Endodermal cell (in vitro differentiated cells): Measurements from ENCODE around the gene LMOD2. TPM values are rescaled to one million over a fixed set of nuclear protein-coding genes. Genes with fewer than 3 reads are reported as not detected.

ENCODE experiments used
- DNase-seq: peaks from one replicate; pipeline ENCODE4 v3.0.0-alpha.2; 2017
- H3K27ac ChIP-seq: 2 replicates; pipeline ENCODE4 v1.5.1; 2013; ENCODE audit warnings: mild to moderate bottlenecking, low read depth, low read length, moderate library complexity
- H3K27me3 ChIP-seq: 2 replicates; pipeline ENCODE4 v1.6.1; 2013; ENCODE audit warnings: mild to moderate bottlenecking, low read length, moderate library complexity; ENCODE audit not compliant: insufficient read depth, control insufficient read depth, poor library complexity, severe bottlenecking
- H3K36me3 ChIP-seq: 2 replicates; pipeline ENCODE4 v1.7.0; 2013; ENCODE audit warnings: mild to moderate bottlenecking, low read length, moderate library complexity; ENCODE audit not compliant: control insufficient read depth, insufficient read depth
- H3K4me1 ChIP-seq: one replicate; pipeline ENCODE4 v1.7.0; 2013; ENCODE audit warnings: low read length; ENCODE audit not compliant: control insufficient read depth, insufficient read depth
- H3K4me3 ChIP-seq: 2 replicates; pipeline ENCODE4 v1.5.1; 2013; ENCODE audit warnings: mild to moderate bottlenecking, low read length, moderate library complexity
- H3K9ac ChIP-seq: 2 replicates; pipeline ENCODE4 v1.6.1; 2013; ENCODE audit warnings: mild to moderate bottlenecking, low read length, moderate library complexity; ENCODE audit not compliant: poor library complexity, severe bottlenecking; ENCODE audit errors: extremely low read depth
- H3K9me3 ChIP-seq: 2 replicates; pipeline ENCODE4 v1.6.1; 2013; ENCODE audit warnings: mild to moderate bottlenecking, low read length, moderate library complexity; ENCODE audit not compliant: control insufficient read depth
- H3K27ac Mint-ChIP-seq: 2 replicates; pipeline ENCODE4 v1.8.0; 2020; ENCODE audit warnings: mixed read lengths
- H3K27me3 Mint-ChIP-seq: 2 replicates; pipeline ENCODE4 v1.8.0; 2021; ENCODE audit warnings: mild to moderate bottlenecking, mixed read lengths; ENCODE audit not compliant: insufficient read depth
- H3K36me3 Mint-ChIP-seq: 2 replicates; pipeline ENCODE4 v1.8.0; 2020; ENCODE audit warnings: low read depth, mixed read lengths
- H3K4me1 Mint-ChIP-seq: 2 replicates; pipeline ENCODE4 v1.8.0; 2020; ENCODE audit warnings: mixed read lengths
- H3K4me3 Mint-ChIP-seq: 2 replicates; pipeline ENCODE4 v1.8.0; 2020; ENCODE audit warnings: mild to moderate bottlenecking, moderate library complexity, mixed read lengths
- H3K9me3 Mint-ChIP-seq: 2 replicates; pipeline ENCODE4 v1.8.0; 2020; ENCODE audit warnings: mild to moderate bottlenecking, mixed read lengths
- CTCF ChIP-seq: fragments of 200-600 bp; sonication (generic); conservative IDR thresholded peaks from 2 replicates; pipeline ENCODE4 v1.5.0; 2021; ENCODE audit warnings: antibody characterized with exemption, mild to moderate bottlenecking
- WGBS, 2 experiments: methylation state at CpG; one replicate each; pipeline versions ENCODE4 v1.1.5 to v1.1.7; 2013; ENCODE audit warnings: missing lambda C conversion rate in 2 of 2, mixed read lengths in 1 of 2; ENCODE audit not compliant: insufficient coverage in 1 of 2, insufficient read length in 1 of 2; 5-methylcytosine and 5-hydroxymethylcytosine counted together
- total RNA-seq, 2 donors: library from RNA; stranded (reverse); fragmentation: NEBNext Ultra II Directional in 1 of 2; extraction: Animal tissue kit (Norgen Biotek cat#: 25700) in 1 of 2; gene quantifications; 2 replicates in 1 of 2; 3 replicates in 1 of 2; pipeline ENCODE4 v1.2.1, GENCODE V29; 2021

LMOD2 gene
- total RNA-seq, 2 donors from 2014 or later: not detected

- TF ChIP-seq CTCF: no peak
- DNase-seq: no peak
- H3K9ac ChIP-seq: no peak overlapping the region
- Mint-ChIP-seq H3K27ac (no peak overlapping the region), H3K36me3 (no peaks in the 10 kb centered on the region), H3K4me3 (no peak overlapping the region), H3K9me3 (no peaks in the 10 kb centered on the region), H3K4me1 (peaks cover 11% of the 10 kb centered on the region), H3K27me3 (peaks cover 4% of the 10 kb centered on the region)
- 96 to 97% methylated on average over 3 to 5 of the region's 5 CpGs for WGBS, 2 experiments
- no peaks in the 10 kb centered on the region for H3K27me3 ChIP-seq
- peaks cover 9% of the 10 kb centered on the region for H3K36me3 ChIP-seq
- no peak overlapping the region for H3K4me3 ChIP-seq
- no peaks in the 10 kb centered on the region for H3K9me3 ChIP-seq
- H3K27ac ChIP-seq: no peak overlapping the region
- H3K4me1 ChIP-seq: no peaks in the 10 kb centered on the region
These were observed 17.6 kb downstream of the LMOD2 start for GRCh38 chr7:123673137-123673732.

GRCh38 chr7:123673752-123674398 lies 18.2 kb downstream of the LMOD2 start:
- H3K9ac ChIP-seq: no peak overlapping the region
- H3K27me3 ChIP-seq: no peaks in the 10 kb centered on the region
- H3K36me3 ChIP-seq: peaks cover 16% of the 10 kb centered on the region
- no peak for TF ChIP-seq CTCF
- H3K4me3 Mint-ChIP-seq: no peak overlapping the region
- H3K27ac Mint-ChIP-seq: no peak overlapping the region
- no peak for DNase-seq
- no peaks in the 10 kb centered on the region for H3K4me1 ChIP-seq
- H3K9me3 Mint-ChIP-seq: no peaks in the 10 kb centered on the region
- H3K4me3 ChIP-seq: no peak overlapping the region
- peaks cover 11% of the 10 kb centered on the region for H3K4me1 Mint-ChIP-seq
- no peaks in the 10 kb centered on the region for H3K9me3 ChIP-seq
- peaks cover 4% of the 10 kb centered on the region for H3K27me3 Mint-ChIP-seq
- H3K36me3 Mint-ChIP-seq: no peaks in the 10 kb centered on the region
- H3K27ac ChIP-seq: no peak overlapping the region
- 95% methylated on average over 3 of the region's 3 CpGs; no CpG with 5 or more reads in 1 of the 2 experiments for WGBS, 2 experiments

GRCh38 chr7:123674399-123675180 lies 18.9 kb downstream of the LMOD2 start:
- no peak for TF ChIP-seq CTCF
- Histone ChIP-seq H3K4me3 (no peak overlapping the region), H3K27me3 (no peaks in the 10 kb centered on the region), H3K36me3 (peaks cover 22% of the 10 kb centered on the region), H3K9me3 (no peaks in the 10 kb centered on the region), H3K27ac (no peak overlapping the region), H3K9ac (no peak overlapping the region), H3K4me1 (no peaks in the 10 kb centered on the region)
- Mint-ChIP-seq H3K27ac (no peak overlapping the region), H3K4me3 (no peak overlapping the region), H3K27me3 (peaks cover 4% of the 10 kb centered on the region), H3K9me3 (no peaks in the 10 kb centered on the region), H3K36me3 (peaks cover 5% of the 10 kb centered on the region), H3K4me1 (peaks cover 11% of the 10 kb centered on the region)
- WGBS, 2 experiments: 67 to 94% methylated on average over 1 to 2 of the region's 2 CpGs
- DNase-seq: no peak
